Measurements from ENCODE around the gene OTULIN.

GRCh38 chr5:14687023-14687665 lies 22.6 kb downstream of the OTULIN start:
- TF ChIP-seq CTCF (IDR thresholded peaks at IDR 0.05; ENCODE audit: low read length) (no peak), EZH2 (IDR thresholded peaks at IDR 0.05; ENCODE audit: borderline replicate concordance, low read length) (no peak)
